WI38 (cell line): Measurements from ENCODE around the gene NT5DC1.

ENCODE experiments used
- H3K4me3 ChIP-seq: 2 replicates; pipeline ENCODE4 v1.5.1; 2011; ENCODE audit warnings: low read depth, mild to moderate bottlenecking, control low read depth, low read length
- CTCF ChIP-seq: IDR thresholded peaks from 2 replicates; pipeline ENCODE4 v1.5.1; 2012; ENCODE audit warnings: low read depth, mild to moderate bottlenecking, control low read depth, low read length

NT5DC1 gene

GRCh38 chr6:116100419-116101301, at the start of gene NT5DC1:
Gene NT5DC1 (plus strand): TSS chr6:116100853. CDS start chr6:116100931, 78 bp downstream.
- H3K4me3 ChIP-seq: peak within 1 kb of the TSS; percentile 80
- TF ChIP-seq CTCF: peak; percentile 21; the same call in 1 of the 2 replicates

- no peak for TF ChIP-seq CTCF
- no peak overlapping the region for H3K4me3 ChIP-seq
Observed at GRCh38 chr6:116051244-116051643, 49.4 kb upstream of the NT5DC1 start.

- TF ChIP-seq CTCF: no peak
- no peak overlapping the region for H3K4me3 ChIP-seq
Observed at GRCh38 chr6:116055513-116055912, 45.1 kb upstream of the NT5DC1 start.

- no peak for TF ChIP-seq CTCF
Observed at GRCh38 chr6:116057766-116058165, 42.9 kb upstream of the NT5DC1 start.

GRCh38 chr6:116059713-116060571, 40.7 kb upstream of the NT5DC1 start:
- no peak for TF ChIP-seq CTCF
- H3K4me3 ChIP-seq: peak overlapping the region; percentile 37

More at GRCh38 chr6:116057766-116058165, 42.9 kb upstream of the NT5DC1 start:
- no peak overlapping the region for H3K4me3 ChIP-seq

- peak within 1 kb of the TSS; percentile 37 for H3K4me3 ChIP-seq
Observed at GRCh38 chr6:116060572-116061283, 39.9 kb upstream of the NT5DC1 start, which contains the start of gene FRK. Gene FRK (minus strand): TSS chr6:116060891. CDS start chr6:116060311, 580 bp downstream.

More at GRCh38 chr6:116060572-116061283, 39.9 kb upstream of the NT5DC1 start, which contains the start of gene FRK:
- peak; percentile 6; the same call in 1 of the 2 replicates for TF ChIP-seq CTCF
